Mesodermal cell (in vitro differentiated cells): ENCODE measurements around the gene CD22.
"Not testable (repeated sequence)": the region's sequence is repeated elsewhere in the genome, so short reads cannot be mapped to it uniquely, and the experiment has no call there.

Experiments
- H3K27ac ChIP-seq: 2 replicates; pipeline ENCODE4 v1.7.0; 2013; ENCODE audit warnings: mild to moderate bottlenecking, low read depth, low read length, moderate library complexity; ENCODE audit not compliant: severe bottlenecking
- H3K36me3 ChIP-seq: 2 replicates; pipeline ENCODE4 v1.7.1; 2013; ENCODE audit warnings: mild to moderate bottlenecking, low read length, moderate library complexity; ENCODE audit not compliant: control insufficient read depth, insufficient read depth
- H3K4me1 ChIP-seq: one replicate; pipeline ENCODE4 v1.7.1; 2013; ENCODE audit warnings: mild to moderate bottlenecking, low read length; ENCODE audit not compliant: insufficient read depth, control insufficient read depth, poor library complexity, severe bottlenecking
- H3K4me3 ChIP-seq: 2 replicates; pipeline ENCODE4 v1.7.0; 2013; ENCODE audit warnings: low read length, control low read depth, mild to moderate bottlenecking; ENCODE audit not compliant: insufficient read depth, poor library complexity, severe bottlenecking; ENCODE audit errors: extremely low read depth
- H3K9me3 ChIP-seq: 2 replicates; pipeline ENCODE4 v1.7.1; 2013; ENCODE audit warnings: mild to moderate bottlenecking, low read length, moderate library complexity; ENCODE audit not compliant: control insufficient read depth
- WGBS, 2 experiments: methylation state at CpG; one replicate each; pipeline ENCODE4 v1.1.5; 2013; ENCODE audit warnings: missing lambda C conversion rate in 2 of 2; ENCODE audit not compliant: insufficient coverage in 2 of 2; 5-methylcytosine and 5-hydroxymethylcytosine counted together

CD22 gene

DNA sequence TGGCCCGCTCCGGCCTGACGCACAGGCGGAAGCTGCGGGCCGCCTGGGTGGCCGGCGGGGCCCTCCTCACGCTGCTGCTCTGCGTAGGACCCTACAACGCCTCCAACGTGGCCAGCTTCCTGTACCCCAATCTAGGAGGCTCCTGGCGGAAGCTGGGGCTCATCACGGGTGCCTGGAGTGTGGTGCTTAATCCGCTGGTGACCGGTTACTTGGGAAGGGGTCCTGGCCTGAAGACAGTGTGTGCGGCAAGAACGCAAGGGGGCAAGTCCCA, 23.1 kb downstream of the CD22 start:
- H3K27ac ChIP-seq: no peak overlapping the region
- H3K36me3 ChIP-seq: no peaks in the 10 kb centered on the region
- 90 to 94% methylated on average over 16 to 18 of the region's 18 CpGs for WGBS, 2 experiments
- no peak overlapping the region for H3K4me3 ChIP-seq
- H3K9me3 ChIP-seq: no peaks in the 10 kb centered on the region
- peaks cover 7% of the 10 kb centered on the region for H3K4me1 ChIP-seq

DNA sequence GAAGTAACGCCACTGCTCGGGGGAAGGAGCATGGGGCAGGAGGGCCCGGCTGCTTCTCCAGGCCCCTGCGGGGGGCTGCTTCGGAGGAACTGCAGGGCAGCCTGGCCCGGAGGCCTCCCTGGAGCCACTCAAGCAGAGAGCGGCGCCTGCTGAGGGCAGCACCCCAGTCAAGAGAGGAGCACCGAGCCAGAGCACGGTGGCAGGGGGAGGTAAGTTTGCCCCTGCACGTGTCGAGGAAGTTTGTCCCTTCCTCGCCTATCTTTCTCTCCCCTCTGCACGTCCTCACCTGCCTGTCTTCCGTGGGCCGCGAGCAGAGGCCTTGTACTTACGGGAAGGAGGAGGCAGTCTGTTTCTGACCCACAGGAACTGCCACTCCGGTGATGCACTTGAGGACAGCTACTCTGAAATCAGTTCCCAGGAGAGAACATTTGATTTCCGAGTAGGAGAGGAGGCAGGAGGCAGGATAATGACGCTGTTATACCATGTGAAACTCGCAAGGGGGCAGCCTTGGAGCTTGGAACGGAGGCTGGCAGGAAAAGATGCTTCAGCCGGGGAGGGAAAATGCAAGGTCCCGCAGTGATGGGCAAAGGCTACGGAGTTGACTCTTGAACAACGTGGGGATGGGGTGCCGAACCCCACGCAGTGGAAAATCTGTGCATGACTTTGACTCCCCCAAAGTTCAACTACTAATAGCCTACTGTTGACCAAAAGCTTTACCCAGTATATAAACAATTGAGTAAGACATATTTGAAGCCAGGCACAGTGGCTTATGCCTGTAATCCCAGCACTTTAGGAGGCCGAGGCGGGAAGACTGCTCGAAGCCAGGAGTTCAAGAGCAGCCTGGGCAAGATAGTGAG, 23.7 kb downstream of the CD22 start:
- no peaks in the 10 kb centered on the region for H3K36me3 ChIP-seq
- WGBS, 2 experiments: 43 to 53% methylated on average over 22 to 25 of the region's 32 CpGs
- H3K4me3 ChIP-seq: no peak overlapping the region
- H3K9me3 ChIP-seq: no peaks in the 10 kb centered on the region
- H3K27ac ChIP-seq: no peak overlapping the region
- peaks cover 2% of the 10 kb centered on the region for H3K4me1 ChIP-seq

DNA sequence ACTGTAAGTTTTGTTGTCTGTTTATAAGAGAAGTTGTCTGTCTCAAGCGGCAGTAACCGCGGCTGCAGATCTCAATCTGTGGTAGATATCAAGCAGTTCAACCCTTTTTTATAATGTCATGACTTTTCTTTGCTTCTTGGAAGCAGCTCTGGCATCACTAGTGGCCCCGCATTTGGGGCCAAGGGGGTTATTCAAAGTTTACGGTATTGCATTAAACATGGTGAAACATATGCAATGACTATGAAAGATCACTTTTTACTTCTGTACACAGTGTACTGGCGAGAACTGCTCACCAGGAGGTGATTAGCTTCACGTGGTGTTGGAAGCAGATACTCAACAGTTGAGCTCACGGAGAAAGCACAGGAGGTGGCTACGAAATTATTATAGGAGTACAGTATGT, 24.6 kb downstream of the CD22 start:
- Histone ChIP-seq H3K36me3 (no peaks in the 10 kb centered on the region), H3K4me1 (no peaks in the 10 kb centered on the region), H3K27ac (no peak overlapping the region), H3K4me3 (no peak overlapping the region), H3K9me3 (no peaks in the 10 kb centered on the region)
- WGBS, 2 experiments: 85 to 88% methylated on average over 5 to 8 of the region's 9 CpGs

DNA sequence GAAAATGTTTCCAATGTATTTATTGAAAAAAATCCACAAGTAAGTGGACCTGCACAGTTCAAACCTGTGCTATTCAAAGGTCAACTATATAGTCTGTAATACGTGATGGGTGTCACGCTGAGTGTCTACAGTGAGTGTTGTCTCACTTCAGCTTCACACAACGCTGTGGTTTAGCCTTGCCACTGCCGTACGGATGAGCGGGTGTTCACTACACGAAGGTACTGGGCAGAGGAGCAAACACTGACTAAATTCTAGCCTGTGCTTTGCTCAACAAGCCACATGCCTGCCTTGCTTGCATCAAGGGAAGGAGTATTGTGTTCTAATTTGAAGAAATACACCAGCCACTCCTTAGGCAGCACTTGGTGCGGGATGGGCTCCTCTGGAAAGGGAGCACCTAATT, 25.9 kb downstream of the CD22 start:
- Histone ChIP-seq H3K4me1 (no peaks in the 10 kb centered on the region), H3K36me3 (no peaks in the 10 kb centered on the region), H3K9me3 (no peaks in the 10 kb centered on the region), H3K27ac (no peak overlapping the region), H3K4me3 (no peak overlapping the region)
- 93 to 96% methylated on average over 7 to 8 of the region's 8 CpGs for WGBS, 2 experiments

DNA sequence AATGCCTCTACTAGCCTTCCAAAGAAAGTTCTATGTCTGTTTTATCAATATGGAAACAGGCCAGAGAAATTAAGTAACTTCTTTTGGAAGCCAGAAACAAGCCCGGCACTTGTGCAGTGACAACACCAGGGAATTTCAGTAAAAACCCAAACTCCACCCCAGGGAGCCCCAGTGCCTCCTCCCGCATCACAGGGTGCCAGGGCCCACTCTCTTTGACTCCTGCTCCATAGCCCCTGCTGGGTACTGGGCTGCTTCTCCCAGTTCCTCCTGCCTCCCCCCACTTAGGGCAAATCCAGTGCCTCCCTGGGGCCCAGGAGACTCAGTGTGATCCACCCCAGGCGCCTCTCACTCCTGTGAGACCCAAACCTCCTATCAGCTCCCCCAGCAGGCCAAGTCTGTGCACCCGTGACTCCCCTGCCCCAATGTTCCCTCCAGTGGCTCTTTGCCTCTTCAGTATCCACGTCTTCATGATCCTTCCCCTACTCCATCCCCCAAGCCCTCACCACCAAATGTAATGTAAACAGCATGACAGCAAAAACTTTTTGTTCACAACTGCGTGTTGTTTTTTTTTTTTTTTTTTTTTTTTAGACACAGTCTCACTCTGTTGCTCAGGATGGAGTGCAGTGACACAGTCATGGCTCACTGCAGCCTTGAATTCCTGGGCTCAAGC, 26.9 kb downstream of the CD22 start:
- Histone ChIP-seq H3K36me3 (no peaks in the 10 kb centered on the region), H3K4me1 (no peaks in the 10 kb centered on the region), H3K9me3 (no peaks in the 10 kb centered on the region), H3K27ac (no peak overlapping the region), H3K4me3 (no peak overlapping the region)
- 78 to 94% methylated on average over 3 to 4 of the region's 6 CpGs for WGBS, 2 experiments

DNA sequence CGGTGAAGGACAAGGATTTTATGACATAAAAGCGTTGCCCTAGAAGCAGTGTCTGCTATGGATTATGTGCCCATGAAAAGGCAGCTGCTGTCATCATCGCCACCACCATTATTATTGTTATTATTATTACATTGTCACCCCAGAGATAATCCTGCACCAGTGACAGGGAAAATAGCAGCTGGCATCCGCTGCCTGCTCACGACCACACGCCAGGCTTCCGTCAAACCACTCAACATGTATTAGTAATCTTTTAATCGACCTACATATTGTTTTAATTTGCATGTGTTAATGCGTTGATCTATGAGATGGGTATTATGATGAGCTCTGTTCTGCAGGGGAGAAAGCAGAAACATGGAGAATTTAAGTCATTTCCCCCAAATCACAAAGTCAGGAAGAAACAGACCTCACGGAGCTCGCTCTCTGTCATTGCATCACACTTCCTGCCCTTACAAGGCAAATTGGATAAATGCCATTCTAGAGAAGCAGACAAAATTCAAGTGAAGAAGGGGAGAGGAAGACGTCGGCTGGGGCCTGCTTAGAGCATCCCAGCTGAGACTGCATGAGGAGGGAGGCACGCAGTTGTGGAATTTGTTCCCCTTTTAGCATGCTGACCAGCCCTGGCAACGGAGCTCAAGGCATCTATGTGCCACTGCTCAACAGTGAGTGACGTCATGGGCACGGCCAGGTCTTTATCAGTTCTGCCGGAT, 29.0 kb downstream of the CD22 start, which contains the start of gene FFAR3:
Gene FFAR3, plus strand, starts transcription at position 594 of the 707 bp plus-strand sequence. CDS start 431 bp downstream, outside the sequence.
- WGBS, 2 experiments: 81 to 91% methylated on average over 6 to 8 of the region's 18 CpGs
- Histone ChIP-seq H3K9me3 (no peaks in the 10 kb centered on the region), H3K36me3 (no peaks in the 10 kb centered on the region), H3K4me3 (no peak within 1 kb of the TSS), H3K27ac (no peak within 1 kb of the TSS), H3K4me1 (no peaks in the 10 kb centered on the region)

DNA sequence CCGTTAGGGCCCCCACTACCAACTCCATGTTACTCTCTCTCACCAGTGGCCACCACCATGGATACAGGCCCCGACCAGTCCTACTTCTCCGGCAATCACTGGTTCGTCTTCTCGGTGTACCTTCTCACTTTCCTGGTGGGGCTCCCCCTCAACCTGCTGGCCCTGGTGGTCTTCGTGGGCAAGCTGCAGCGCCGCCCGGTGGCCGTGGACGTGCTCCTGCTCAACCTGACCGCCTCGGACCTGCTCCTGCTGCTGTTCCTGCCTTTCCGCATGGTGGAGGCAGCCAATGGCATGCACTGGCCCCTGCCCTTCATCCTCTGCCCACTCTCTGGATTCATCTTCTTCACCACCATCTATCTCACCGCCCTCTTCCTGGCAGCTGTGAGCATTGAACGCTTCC, 29.8 kb downstream of the CD22 start:
- not testable (repeated sequence) for H3K9me3 ChIP-seq, H3K27ac ChIP-seq, H3K36me3 ChIP-seq, H3K4me3 ChIP-seq, H3K4me1 ChIP-seq
- 70% methylated on average over 2 of the region's 16 CpGs; no CpG with 5 or more reads in 1 of the 2 experiments for WGBS, 2 experiments

DNA sequence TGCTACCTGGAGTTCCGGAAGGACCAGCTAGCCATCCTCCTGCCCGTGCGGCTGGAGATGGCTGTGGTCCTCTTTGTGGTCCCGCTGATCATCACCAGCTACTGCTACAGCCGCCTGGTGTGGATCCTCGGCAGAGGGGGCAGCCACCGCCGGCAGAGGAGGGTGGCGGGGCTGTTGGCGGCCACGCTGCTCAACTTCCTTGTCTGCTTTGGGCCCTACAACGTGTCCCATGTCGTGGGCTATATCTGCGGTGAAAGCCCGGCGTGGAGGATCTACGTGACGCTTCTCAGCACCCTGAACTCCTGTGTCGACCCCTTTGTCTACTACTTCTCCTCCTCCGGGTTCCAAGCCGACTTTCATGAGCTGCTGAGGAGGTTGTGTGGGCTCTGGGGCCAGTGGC, 30.4 kb downstream of the CD22 start:
- H3K36me3 ChIP-seq, H3K4me3 ChIP-seq, H3K27ac ChIP-seq, H3K9me3 ChIP-seq, H3K4me1 ChIP-seq: not testable (repeated sequence)
- 91% methylated on average over 7 to 11 of the region's 21 CpGs for WGBS, 2 experiments

DNA sequence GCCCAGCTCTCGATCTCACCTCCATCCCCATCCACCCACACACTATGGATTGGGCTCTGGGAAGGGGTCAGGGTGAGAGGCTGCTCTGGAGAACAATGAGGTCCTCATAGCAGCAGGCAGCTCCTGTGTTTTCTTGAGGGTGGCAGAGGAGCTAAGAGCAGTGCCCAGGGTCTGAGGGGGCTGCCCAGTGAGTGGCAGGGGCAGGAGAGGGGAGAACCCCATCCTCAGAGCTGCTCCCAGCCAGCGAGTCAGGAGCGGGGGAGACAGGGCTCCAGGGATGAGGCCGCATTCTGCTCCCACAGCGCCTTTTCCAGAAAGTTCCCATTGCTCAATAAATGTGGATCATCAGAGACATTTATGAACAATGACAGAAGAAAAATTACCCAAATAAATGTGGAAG, 31.1 kb downstream of the CD22 start:
- not testable (repeated sequence) for H3K9me3 ChIP-seq, H3K36me3 ChIP-seq, H3K27ac ChIP-seq, H3K4me1 ChIP-seq, H3K4me3 ChIP-seq
- WGBS, 2 experiments: no CpG with 5 or more reads among the region's 5 CpGs

DNA sequence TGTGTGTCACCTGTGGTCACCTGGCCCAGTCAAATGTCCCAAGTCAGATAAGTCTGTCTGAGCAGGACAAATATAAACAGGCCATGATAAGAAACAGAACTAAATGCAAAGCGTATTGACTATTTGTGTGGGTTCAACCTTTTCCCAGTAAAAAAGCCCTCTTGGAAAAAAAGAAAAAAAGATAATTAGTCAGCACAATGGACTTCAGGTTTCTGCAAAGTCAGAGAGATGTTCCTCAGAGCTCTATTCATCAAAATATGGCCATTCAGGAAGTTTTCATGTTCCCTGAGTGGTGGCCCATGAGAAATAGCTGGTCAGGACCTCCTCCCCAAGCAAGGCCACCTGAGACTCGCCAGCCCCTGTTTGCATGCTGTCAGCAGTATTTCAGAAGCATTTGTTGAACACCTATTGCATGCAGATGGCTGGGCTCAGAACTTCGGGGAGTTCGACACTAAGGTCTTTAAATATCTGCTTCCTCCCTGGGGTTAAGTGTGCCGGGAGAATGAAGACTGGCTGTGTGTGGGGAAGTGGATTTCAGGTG, 32.0 kb downstream of the CD22 start:
- no peak overlapping the region for H3K27ac ChIP-seq
- 71 to 79% methylated on average over 1 to 2 of the region's 5 CpGs for WGBS, 2 experiments
- no peaks in the 10 kb centered on the region for H3K4me1 ChIP-seq
- no peaks in the 10 kb centered on the region for H3K36me3 ChIP-seq
- H3K9me3 ChIP-seq: no peaks in the 10 kb centered on the region
- no peak overlapping the region for H3K4me3 ChIP-seq
